HG03565 (cell line): Measurements from ENCODE around the gene CELF2.

ENCODE experiments used
- ATAC-seq: cut with Tn5 transposase; IDR thresholded peaks from one replicate; pipeline ENCODE4 v1.9.1; 2021; ENCODE audit warnings: mild to moderate bottlenecking, moderate library complexity; ENCODE audit not compliant: unreplicated experiment

The CELF2 gene

DNA sequence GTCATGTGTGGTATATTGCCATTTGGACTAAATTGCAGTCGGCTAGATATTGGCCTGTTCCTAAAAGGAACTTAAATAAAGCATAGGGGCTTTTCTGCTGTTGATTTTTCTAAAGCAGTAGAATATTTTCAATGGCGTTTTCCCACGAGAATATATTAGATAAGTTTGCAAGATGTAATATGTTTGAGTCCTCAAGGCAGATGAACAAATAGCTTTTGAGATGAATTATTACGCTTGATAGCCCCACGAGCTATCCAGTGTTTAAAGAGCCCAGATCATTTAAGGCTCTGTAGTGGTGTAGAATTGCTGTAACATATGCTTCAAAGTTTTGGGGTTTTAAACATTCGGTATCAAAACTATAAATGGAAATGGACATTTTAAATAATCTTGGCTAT lies 2.9 kb downstream of the CELF2 start:
- no peak for ATAC-seq

DNA sequence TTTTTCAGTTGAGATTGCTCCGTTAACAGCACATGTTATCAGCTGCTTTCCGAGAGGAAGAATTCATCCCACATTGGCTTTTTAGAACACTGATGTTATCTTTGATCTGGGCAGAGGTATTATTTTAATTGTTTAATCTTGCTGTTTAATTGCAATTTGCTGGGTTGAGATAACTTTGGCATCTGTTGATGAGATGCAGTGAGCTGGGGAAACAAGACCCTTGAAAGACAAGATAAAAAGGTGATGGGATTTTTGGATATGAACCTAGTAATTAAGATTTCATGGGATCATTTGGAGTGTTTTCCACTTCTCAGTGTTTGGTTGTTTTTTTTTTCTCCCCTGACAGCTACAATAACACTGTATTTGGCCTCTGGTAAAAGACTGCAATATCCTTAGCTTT lies 4.5 kb downstream of the CELF2 start:
- no peak for ATAC-seq

DNA sequence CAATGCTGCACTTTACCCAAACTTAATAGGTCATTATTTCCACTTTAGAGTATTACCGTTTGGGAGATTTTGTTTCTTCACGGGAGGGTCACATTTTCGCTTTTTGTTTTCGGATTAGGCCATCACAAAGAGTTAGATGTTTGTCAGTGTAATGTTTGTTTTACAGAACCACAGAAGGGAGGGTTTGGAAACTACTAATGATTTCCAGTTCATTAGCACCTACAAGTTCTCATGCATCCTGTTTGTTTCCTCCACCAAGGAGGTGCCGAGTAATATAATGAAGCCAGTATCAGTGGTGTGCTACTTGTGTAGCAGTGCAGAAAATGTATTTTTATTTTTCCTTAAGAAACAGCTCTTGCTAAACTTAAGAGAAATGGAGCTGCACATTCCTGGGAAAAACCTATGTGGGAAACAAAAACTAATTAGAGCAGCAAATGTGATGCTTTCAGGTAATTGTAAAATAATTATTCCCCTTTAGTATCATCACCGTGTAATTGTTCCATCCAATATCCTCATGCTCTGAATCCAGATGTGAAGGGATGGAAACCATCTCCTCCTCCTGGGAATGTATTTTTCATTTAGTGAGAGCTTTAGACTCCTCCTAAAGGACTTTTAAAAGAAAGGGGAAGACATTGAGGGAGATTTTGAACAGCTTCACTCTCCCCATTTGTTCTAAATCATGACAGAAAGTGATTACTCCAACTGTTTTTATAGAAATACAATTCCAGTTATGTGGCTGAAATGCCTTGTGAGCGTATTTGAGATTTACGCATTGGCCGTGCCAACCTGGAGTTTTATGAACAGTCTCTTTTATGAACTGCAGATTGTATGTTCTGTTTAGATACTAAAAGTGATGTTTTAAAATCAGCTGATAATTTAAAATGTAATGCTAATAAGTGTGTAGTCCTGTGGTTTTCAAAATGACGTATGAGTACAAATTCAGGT lies 5.6 kb downstream of the CELF2 start:
- ATAC-seq: no peak

DNA sequence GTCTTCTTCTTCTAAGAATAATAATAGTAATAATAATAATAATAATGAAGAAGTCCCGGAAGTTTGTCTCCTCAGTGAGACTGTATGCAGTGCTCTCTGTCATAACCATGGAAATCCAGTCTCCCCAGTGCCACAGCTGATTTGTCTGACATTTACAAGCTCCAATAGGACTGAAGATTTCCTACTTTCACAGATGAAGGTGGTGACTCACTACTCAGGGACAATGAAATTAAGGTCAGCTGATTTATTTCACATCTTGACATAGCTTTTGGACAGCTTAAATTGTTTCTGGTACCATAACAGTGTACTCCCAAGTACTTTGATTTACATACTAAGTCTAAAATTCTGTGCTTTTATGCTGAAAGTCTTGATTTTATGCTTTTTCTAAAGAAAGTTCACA lies 6.9 kb downstream of the CELF2 start:
- ATAC-seq: no peak

DNA sequence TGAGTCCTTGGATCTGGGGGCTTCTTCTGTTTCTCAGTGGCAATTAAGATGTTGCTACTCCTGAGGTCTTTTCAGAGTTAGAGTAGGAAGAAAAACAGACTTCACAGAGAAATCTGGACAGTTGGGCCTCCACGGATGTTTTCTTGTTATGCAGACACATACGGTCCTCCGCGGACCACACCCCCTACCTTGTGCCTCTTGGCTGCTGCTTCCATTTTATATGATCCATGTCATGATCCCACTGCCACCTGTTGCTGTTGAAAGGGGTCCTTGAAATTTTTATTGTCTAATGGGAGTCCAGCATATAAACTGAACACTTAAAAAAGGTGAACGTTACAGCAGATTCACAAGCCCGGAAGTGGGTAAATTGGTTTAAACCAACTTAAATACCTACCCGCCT lies 8.3 kb downstream of the CELF2 start:
- ATAC-seq: no peak

DNA sequence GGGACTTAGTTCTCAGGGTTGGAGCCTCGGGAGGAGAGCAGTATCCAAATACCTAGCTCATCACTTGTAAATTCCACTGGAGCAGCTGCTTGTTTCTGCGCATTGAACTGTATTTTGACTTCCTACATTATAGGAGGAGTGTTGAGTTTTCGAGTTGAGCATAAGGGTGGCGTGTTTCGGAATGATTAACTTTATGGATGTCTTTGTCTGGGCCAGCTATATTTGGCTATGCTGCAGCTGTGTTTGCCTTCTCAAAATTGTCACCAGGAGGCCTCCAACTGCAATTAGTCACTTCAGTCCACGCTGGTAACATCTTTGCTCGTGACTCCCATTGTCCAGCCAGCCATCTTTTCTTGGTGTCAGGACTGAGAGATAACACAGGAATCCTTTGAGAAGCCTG lies 9.1 kb downstream of the CELF2 start:
- no peak for ATAC-seq

DNA sequence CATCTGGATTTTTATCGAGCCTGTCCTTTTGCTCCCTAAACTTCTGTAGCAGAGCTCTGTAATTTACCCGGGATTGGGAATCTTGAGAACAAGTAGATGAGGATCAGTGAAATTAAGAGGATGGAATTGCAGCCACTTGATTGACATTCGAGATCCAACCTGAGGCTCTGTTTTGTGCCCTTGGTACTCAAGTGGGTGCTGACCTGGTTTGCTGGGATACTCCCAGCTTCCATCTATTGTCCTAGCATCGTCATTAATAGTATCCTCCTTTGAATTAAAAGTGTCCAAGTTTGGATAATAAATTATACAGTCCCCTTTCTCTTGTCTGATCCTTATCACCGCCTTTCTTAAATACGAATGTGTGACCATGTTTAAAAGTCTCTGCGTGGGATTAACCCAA lies 17.1 kb downstream of the CELF2 start:
- no peak for ATAC-seq

DNA sequence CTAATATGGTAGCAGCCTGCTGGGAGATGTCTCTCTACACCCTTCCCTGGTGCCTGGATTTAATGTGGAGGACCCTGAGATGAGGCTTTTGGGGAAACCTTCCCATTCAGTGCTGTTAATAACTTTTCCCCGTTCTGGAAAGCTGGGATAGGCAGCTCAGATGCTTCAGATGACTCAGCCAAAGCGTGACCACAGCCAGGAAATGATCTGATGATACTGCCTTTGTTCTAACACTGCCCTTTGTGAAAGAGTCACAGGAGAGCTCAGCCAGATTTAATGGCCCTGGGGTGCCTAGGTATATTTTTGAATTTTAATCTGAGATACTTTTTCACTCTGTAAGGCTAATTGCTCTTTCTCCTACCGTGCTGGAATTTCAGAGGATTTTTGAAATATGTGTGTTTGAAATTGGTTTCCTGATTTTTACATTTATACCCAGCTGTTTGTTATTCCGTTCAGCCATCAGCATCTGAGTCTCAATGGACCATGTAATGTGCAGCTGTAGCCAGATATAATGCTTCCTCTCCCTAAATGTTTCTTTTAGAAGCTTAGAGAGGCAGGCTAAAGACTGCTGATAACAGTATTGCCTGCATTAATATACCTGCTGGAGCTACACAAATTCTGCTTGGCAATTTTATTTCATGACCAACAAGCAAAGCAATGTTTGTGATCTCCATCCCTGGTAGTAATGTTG lies 17.8 kb downstream of the CELF2 start:
- no peak for ATAC-seq

DNA sequence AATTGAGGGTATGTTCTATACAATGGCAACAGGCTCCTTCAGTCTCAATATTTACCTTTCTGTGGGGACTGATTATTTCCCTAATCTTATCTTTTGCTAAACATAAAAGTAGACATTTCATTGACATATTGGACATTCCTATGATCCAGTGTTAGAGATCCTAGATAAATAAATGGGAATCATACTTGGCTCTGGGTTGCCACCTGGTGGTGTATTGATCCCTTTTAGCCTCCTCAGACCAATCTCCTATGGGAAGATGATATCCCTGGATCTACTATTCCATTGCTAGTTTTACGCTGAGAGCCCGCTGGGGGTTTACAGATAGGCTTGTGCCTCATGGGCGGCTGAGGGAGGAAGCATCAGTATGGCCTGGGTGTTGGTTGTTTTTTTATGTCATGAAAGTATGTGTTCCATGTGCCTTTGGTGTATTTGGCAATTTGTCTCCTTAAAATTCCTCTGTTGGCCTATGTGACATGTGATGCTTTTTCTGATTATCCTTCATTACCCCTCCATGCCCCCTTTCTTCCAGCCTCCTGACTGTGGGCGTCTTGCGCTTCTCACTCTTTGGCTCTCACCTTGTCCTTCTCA lies 18.8 kb downstream of the CELF2 start:
- ATAC-seq: no peak

DNA sequence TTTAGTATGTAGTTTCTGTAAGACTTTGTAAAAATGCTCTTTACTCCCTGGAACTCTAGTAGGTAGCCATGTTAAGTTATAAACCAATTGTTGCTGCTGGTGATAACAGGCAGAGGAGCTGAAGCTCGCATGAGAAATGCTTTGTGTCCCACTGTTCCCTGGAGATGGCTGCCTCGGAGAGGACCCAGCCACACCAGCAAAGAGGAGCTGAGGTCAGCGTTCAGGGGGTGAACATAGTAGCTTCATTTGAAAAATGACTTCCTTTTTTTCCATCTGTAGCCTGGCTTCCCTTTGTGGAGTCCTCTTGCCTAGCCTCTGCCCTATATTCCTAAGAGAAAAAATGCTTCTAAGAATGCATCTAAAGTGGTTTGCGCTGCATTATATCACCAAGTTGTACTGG lies 20.3 kb downstream of the CELF2 start:
- ATAC-seq: no peak

DNA sequence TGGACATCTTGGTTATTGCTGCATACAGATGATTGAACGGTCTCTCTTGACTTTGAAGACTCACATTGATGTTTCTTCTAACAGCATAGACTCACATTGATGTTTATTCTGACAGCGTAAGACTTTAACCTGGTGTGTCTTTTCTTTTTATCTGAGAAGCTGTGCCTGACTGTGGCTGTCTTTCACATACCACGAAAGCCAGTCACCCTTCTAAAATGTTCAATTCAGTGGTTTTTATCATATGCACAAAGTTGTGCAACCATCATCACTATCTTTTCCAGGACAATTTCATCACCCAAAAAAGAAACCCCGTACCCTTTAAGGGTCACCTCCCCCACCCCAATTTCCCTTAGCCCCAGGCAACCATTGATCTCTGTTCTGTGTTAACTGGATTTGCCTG lies 24.7 kb downstream of the CELF2 start:
- ATAC-seq: no peak

DNA sequence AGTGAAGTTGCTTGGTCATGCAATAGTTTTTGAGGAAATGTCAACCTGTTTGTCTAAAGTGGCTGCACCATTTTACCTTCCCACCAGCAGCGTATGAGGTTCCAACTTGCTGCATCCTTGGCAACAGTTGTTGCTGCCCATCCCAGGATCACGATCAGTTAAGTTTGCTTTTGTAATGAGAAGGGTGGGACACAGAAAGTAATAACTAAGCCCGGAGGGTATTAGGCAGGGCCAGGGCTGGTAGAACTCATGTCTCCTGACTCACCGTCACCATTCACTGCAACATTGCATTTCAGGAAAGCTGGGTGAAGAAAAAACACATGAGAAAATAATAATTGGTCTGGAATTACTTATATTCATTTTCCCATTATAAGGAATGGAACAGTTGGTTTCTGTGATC lies 25.4 kb downstream of the CELF2 start:
- ATAC-seq: no peak

DNA sequence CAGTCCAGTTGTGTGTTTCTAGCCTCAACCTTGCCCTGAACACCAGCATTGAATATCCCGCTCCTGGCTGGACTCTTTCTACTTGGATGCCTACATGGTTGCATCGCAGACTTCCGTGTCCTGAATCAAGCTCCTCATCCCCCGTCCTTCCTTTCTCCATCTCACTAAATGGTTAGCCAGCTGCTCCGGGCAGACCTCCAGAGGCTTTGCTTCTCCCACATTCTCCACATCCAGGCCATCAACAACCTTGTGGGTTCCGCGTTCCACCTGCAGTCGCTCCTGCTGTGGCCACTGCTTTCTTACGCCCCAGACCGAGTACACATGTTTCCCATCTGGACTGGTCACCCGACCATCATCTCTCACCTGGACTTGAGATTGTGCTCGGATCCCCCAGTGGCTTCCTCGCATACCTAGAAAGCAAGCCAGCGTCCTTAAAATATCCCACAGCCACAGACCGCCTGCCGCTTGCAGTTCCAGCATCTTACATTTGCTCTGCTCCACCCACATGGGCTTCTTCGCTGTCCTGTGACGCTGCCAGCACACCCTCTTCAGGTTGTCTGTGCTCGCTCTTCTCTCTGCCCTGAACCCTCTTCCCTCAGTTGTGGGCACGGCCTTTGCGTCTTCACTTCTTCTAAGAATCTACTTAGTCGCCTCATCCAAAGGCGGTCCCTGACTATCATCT lies 25.9 kb downstream of the CELF2 start:
- ATAC-seq: no peak

DNA sequence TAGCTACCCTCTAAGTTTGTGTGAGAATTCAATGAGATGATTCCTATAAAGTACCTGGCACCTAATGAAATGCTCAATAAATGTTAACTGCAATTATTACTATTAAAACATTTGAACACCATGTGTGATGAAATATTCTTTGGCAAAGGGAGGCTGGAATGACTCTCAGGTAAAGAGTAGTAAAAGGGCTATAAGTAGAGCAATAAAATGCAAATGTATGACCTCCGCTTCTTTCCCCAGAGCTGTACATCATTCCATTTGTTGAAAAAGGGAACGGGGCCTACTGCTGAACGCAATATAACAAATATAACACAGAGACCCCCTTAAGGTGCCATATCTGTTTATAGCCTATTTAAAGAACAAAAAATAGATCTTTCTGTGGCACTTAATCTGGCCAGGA lies 27.8 kb downstream of the CELF2 start:
- ATAC-seq: no peak

DNA sequence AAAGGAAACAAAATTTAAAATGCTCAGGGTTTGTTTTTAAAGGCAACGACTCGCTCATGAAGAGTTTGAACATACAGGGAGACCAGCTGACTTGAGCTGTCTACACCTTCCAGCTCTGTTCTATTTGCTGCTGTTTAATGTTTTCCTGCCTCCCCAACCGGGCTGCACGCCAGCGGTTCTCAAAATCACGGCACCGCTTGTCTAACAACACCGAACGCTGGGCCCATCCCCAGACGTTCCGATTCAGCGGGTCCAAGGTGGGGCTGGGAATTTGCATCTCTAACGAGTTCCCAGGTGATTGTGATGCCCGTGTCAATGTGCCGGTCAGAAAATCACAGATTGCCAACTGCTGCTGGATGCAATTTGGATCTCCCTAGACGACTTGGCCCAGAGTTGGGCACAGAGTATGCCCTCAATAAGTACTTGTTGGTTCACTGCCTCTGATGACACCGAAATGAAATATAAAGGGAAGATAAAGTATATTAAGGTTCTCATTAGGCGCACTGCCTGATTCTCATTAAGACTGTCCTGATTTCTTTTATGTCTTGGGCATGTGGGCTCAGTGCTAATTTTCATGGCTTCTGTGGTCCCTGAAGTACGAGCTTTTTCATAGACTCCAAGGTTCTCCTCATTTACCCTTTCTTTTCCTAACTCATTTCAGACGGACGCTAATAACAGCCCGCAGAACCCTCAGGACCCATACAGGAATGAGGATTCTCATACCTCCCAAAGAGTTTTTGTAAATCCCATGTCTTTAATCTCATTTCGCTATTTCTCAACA lies 28.5 kb downstream of the CELF2 start:
- ATAC-seq: no peak

DNA sequence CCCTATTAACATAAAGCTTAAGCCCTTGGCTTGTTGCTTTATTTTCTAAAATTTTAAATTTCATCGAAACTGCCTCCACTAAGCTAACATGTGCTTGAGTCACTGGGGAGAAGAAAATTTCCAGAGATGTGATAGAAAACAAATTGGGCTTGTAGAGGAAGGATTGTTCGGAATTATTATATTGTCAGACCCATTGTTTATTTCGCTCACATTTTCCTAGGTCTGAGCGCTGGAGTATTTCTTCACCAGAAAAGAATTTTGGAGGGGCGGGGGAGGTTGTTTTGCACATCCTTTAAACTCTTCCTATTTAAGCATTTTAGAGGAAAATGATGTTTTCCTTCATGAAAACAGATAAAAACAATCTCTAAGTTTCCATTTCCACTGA lies 29.1 kb downstream of the CELF2 start:
- no peak for ATAC-seq

DNA sequence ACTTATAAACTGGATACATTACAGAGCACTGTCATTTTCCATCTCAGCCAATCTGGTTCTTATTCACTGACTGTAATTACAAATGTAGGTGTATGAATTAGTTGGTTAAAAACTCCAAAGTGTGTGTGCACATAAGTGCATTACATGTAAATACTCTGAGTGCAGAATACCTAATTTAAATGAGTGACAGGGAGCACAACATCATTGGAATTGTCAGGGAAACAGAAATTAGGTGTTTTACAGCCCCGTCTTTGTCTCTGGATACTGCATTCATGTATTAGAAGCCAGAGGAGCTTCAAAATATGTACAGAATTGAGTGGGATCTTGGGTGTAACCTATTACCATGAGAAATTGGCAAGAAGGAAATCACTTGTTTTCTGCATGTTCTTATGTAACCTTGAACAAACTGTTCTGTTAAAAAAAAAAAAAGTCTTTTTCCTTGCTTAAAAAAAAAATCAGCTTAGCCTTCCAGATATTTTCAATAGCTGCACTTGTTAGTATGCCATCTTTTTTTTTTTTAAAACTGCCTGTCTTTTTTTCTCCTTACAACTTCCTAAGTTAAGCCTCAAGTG lies 31.1 kb downstream of the CELF2 start:
- no peak for ATAC-seq

DNA sequence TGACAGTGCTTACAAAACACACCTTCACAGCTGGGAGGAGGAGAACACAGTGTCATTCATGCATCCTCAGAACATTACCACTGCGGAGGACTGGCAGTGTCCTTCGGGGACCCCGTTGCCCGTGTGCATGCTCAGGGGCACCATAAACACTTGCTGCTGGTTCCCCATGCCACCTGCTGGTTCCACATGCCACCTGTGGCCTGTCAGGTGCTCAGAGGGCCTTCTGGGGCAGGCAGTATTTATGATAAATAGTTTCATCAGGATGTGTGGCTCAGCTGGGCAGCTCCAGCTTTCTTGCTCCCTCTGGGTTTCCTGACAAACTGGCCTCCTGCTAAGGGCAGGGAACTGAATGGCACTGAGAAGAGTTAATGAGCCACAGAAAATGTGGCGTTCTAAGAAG lies 32.1 kb downstream of the CELF2 start:
- ATAC-seq: no peak

DNA sequence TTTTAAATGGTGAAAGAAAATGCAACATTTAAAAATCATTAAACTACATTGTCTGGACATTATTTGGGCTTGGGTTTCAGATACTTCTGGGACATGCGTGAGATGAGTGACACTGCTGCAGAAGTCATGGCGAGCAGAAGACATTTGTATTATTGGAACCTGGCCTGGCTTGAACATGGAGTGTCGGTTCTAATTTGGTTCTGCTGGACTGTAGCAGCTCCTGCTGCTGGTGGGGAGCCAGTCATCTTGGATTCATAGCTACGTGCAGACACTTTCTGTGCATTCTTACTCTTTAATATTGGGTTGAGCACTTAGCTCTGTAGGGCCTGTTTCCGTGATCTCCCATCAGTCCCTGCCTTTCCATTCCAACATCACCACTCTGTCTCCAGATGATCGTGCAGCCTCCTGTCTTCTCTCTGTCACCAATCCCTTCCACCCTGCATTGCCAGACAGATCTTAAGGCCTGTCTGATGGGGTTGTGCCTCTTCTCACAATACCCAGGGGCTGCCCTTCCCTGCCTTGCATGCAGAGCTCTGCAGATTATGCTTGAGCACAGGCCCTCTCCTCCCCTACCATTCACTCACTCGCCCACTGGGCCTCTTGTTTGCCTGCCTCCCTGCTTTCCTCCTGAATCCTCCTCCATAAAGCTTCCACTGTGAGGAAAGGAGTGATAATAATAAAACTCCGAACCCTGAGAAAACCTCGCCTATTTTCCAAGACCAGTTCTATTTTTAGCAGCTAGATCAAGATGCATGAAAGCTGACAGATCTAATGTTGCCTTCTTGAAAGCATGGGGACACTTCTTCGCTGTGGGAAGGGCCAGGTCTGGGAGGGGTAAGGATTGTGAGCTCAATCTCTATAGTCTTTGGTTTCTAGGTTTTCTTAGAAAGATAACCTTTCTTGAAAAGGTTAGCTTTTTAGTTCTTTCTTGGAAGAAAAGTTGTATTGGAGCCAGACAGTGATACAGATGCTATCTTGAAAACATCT lies 32.9 kb downstream of the CELF2 start:
- no peak for ATAC-seq
